Measurements from ENCODE around the gene KIFC3. TPM values are rescaled to one million over a fixed set of nuclear protein-coding genes. Genes with fewer than 3 reads are reported as not detected.

KIFC3 gene
- total RNA-seq, 6 experiments from 2014 or later, result 51.8 to 81.5 (median 72.7) TPM

GRCh38 chr16:57727610-57728009 lies 74.7 kb downstream of the KIFC3 start:
- H3K36me3 Mint-ChIP-seq (ENCODE audit: low read depth), result no peaks in the 10 kb centered on the region; the same call in 1 of the 2 replicates
- H3K9me3 Mint-ChIP-seq, result peaks cover 2% of the 10 kb centered on the region
- no peak overlapping the region for H3K4me3 Mint-ChIP-seq
- H3K27ac Mint-ChIP-seq, result no peak overlapping the region
- no peak for DNase-seq
- peaks cover 9% of the 10 kb centered on the region for H3K27me3 Mint-ChIP-seq (ENCODE audit: insufficient read depth)
- H3K4me1 Mint-ChIP-seq (ENCODE audit: low read depth), result no peaks in the 10 kb centered on the region; the same call in 1 of the 2 replicates
- peak; percentile 43; the same call in 1 of the 2 replicates for TF ChIP-seq CTCF (IDR thresholded peaks at IDR 0.05)

GRCh38 chr16:57726433-57726947 lies 75.8 kb downstream of the KIFC3 start:
- Mint-ChIP-seq H3K4me1 (ENCODE audit: low read depth) (no peaks in the 10 kb centered on the region), H3K27me3 (ENCODE audit: insufficient read depth) (peaks cover 9% of the 10 kb centered on the region), H3K27ac (no peak overlapping the region), H3K36me3 (ENCODE audit: low read depth) (no peaks in the 10 kb centered on the region), H3K9me3 (no peaks in the 10 kb centered on the region), H3K4me3 (no peak overlapping the region)
- TF ChIP-seq CTCF (IDR thresholded peaks at IDR 0.05), result no peak
- no peak for DNase-seq

GRCh38 chr16:57725976-57726375 lies 76.3 kb downstream of the KIFC3 start:
- no peak overlapping the region for H3K4me3 Mint-ChIP-seq
- no peaks in the 10 kb centered on the region for H3K4me1 Mint-ChIP-seq (ENCODE audit: low read depth)
- H3K9me3 Mint-ChIP-seq, result no peaks in the 10 kb centered on the region
- DNase-seq, result no peak
- peaks cover 9% of the 10 kb centered on the region for H3K27me3 Mint-ChIP-seq (ENCODE audit: insufficient read depth)
- H3K36me3 Mint-ChIP-seq (ENCODE audit: low read depth), result no peaks in the 10 kb centered on the region
- H3K27ac Mint-ChIP-seq, result no peak overlapping the region
- no peak for TF ChIP-seq CTCF (IDR thresholded peaks at IDR 0.05)

GRCh38 chr16:57725554-57725953 lies 76.7 kb downstream of the KIFC3 start:
- peaks cover 9% of the 10 kb centered on the region for H3K27me3 Mint-ChIP-seq (ENCODE audit: insufficient read depth)
- no peaks in the 10 kb centered on the region for H3K9me3 Mint-ChIP-seq
- no peak for DNase-seq
- no peak overlapping the region for H3K27ac Mint-ChIP-seq
- H3K36me3 Mint-ChIP-seq (ENCODE audit: low read depth), result no peaks in the 10 kb centered on the region
- no peaks in the 10 kb centered on the region for H3K4me1 Mint-ChIP-seq (ENCODE audit: low read depth)
- no peak overlapping the region for H3K4me3 Mint-ChIP-seq
- no peak for TF ChIP-seq CTCF (IDR thresholded peaks at IDR 0.05)

GRCh38 chr16:57725151-57725550 lies 77.1 kb downstream of the KIFC3 start:
- H3K27ac Mint-ChIP-seq, result no peak overlapping the region
- no peaks in the 10 kb centered on the region for H3K9me3 Mint-ChIP-seq
- H3K36me3 Mint-ChIP-seq (ENCODE audit: low read depth), result no peaks in the 10 kb centered on the region
- no peak overlapping the region for H3K4me3 Mint-ChIP-seq
- TF ChIP-seq CTCF (IDR thresholded peaks at IDR 0.05), result no peak
- no peak for DNase-seq
- H3K4me1 Mint-ChIP-seq (ENCODE audit: low read depth), result no peaks in the 10 kb centered on the region
- peaks cover 9% of the 10 kb centered on the region for H3K27me3 Mint-ChIP-seq (ENCODE audit: insufficient read depth)

- no peak for TF ChIP-seq CTCF (IDR thresholded peaks at IDR 0.05)
- peaks cover 11% of the 10 kb centered on the region for H3K27me3 Mint-ChIP-seq (ENCODE audit: insufficient read depth)
- no peaks in the 10 kb centered on the region for H3K36me3 Mint-ChIP-seq (ENCODE audit: low read depth)
- DNase-seq, result no peak
- no peak overlapping the region for H3K27ac Mint-ChIP-seq
- no peaks in the 10 kb centered on the region for H3K4me1 Mint-ChIP-seq (ENCODE audit: low read depth)
- H3K9me3 Mint-ChIP-seq, result no peaks in the 10 kb centered on the region
- H3K4me3 Mint-ChIP-seq, result no peak overlapping the region
These were observed 77.8 kb downstream of the KIFC3 start for GRCh38 chr16:57724531-57724930.

All from HFFc6 (cell line).